Measurements from ENCODE around the gene ARR3.
"Not testable (repeated sequence)": the region's sequence is repeated elsewhere in the genome, so short reads cannot be mapped to it uniquely, and the experiment has no call there.

Gene ARR3

DNA sequence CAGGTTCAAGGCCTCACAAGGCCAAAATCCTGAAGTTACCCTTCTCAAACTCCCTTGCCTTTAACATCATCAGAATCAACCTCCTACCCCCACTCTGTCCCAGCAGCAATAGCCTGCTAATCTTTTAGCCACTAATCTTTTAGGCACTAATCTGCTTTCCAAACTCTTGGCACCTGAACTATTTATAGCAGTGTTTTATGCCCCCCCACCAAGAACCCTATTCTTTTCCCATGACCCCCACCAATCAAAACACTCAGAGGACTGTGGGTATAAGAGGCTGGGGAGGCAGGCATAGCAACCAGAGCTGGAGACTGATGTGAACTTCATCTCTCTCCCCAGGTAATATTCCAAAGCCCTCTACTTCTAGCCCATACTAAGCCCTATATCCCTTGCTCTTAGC, at the start of gene ARR3:
Gene ARR3 (plus strand): TSS at position 301 of the 400 bp plus-strand sequence. CDS start 1,052 bp downstream, outside the sequence.
- no peak for DNase-seq (ENCODE audit: low spot score)

DNA sequence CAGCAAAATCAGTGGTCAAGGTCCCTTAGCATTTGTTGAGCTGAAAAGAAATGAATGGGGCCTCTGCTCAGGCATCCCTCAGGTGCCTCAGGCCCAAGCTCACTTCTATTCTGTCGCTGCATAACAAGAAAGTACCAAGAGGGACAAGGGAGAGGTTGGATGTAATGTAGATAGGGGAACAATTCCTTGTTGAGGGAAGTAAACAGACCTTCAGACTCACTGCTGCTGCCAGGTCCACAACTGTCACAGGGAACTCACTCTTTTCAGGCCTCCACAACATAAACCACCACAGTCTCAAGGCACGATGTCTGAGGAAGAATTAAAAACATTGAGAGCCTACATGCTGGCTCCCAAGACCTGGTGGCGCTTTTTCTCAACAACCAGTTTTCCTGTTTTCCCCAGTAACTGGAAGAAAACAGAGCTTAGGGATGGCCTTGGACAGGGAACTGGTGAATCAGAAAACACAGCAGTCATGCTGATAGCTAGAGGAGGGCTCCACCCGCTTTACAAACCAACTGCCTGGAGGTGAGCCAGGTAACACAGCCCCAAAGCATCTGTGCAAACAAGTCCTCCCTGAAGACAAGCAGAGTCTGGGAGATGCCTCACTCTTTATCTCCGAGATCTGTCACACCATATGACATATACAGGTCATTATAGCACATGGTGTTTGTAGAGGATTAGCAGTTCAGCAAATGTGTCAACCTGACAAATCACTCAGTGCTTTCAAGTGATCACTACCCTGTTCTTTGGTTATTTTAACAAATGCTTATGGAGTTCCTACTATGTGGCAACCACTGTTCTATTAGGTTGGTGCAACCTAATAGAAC, 48.0 kb upstream of the ARR3 start:
- DNase-seq (ENCODE audit: low spot score), result no peak

DNA sequence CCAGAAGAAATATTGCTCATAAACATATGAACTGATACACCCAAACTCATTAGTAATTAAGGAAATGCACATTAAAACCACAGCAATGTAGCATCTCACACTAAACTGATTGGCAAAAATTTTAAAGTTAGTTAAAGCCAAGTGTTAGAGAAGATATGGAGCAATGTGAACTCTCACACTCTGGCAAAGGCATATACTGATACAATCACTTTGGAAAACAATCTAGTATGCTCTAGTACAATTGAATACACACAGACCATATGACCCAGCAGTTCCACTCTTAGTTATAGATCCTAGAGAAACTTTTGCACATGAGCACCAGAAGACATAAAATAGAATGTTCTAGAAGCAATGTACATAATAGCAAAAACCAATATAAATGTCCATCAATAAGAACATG, 42.1 kb upstream of the ARR3 start:
- no peak for DNase-seq (ENCODE audit: low spot score)

DNA sequence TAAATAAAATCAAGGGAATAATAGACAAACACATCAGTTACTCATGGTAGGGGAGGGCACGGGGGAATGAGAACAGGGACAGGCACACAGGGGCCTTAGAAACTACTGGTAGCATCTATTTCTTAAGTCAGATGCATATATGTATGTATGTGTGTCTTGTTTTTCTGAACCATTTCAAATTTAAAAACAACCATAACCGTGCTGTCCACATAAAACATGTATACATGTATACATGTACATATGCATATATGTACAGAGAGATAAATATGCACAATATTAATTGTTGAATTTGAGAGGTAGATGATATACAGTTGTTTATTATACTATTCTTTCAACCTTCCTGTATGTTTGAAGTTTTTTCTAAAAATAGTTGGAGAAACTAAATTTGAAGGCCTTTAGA, 41.4 kb upstream of the ARR3 start:
- no peak for DNase-seq (ENCODE audit: low spot score)

DNA sequence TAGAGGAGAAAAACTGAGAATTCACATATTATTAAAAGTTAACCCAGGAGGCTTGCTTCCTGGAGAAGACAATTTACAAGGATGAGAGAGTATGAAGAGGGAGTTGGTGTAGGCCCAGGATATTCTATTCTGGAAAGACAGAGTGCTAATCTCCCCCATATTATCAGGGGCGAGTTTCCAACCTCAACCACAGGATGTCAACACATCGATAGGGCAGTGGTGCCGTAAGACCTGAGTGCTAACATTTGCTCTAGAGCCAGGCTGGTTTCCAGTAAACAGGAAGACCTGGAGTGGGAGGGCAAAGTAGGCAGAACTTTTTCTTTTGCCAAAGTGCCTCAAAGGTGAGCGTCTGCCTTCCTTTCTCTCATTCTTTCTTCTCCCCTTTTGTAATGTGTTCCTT, 36.5 kb upstream of the ARR3 start:
- DNase-seq (ENCODE audit: low spot score), result no peak

DNA sequence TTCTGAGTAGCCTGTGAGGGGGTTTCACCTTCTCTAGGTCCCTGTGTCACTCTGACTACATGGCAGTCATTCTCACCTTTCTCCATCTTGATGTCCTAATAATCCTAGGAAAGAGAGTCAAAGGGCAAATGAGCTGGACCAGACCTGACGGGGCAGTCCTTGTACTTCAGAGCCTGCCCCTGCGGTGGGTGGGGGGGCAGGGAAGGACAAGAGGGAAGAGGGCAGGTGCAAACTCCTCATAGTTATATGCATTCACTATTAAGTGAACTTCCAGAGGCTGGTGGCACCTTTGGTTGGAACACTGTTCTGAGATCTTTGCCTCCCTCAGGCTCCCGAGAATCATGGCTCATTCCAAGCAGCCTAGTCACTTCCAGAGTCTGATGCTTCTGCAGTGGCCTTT, 33.8 kb upstream of the ARR3 start, which contains the start of gene AWAT1:
Gene AWAT1 (plus strand): TSS at position 301 of the 400 bp plus-strand sequence. CDS start 41 bp downstream, at position 342.
- DNase-seq (ENCODE audit: low spot score), result no peak

DNA sequence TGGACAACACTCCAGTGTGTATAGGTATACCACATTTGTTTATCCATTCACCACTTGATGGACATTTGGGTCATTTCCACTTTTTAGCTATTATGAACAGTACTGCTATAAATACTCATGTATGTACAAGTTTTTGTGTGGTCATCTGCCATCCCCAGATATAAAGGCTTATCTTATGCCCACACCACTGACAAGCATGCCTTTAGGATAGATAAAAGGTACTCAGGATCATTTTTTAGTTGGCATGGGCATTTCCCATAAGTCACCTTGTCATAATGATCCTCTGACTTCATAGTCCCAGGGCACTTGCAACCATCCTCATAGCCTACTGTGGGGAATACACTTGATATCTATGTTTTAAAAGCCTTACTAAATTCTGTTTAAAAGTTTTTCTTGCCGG, 27.4 kb upstream of the ARR3 start:
- DNase-seq (ENCODE audit: low spot score), result no peak

DNA sequence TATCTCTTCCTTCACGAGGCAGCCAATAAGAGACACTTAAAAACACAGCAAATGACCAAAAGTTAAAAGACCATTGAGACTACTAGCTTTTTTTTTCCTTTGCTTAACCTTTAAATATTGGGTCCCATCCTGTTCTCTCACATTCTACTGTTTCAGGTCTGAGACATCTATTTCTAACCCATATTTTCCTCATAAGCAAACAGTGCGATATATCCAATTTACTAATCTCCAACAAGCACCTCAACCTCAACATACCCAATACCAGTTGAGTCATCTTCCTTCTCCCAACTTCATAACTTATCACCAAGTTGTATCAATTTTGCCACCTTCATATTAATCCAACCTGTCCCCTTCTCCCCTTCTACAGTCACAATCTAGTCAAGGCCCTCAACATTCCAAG, 26.6 kb upstream of the ARR3 start:
- no peak for DNase-seq (ENCODE audit: low spot score)

DNA sequence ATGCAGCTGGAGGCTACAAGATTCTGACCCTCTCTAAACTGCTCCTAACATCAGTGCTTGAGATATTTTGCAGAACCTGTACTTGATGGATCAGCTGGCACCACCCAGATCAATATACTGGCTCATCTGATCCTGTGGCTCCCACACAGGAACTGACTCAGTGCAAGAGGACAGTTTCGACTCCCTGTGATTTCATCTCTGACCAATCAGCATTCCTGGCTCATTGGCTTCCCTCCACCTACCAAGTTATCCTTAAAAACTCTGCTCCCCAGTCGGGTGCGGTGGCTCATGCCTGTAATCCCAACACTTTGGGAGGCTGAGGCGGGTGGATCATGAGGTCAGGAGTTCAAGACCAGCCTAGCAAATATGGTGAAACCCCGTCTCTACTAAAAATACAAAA, 24.5 kb upstream of the ARR3 start:
- DNase-seq (ENCODE audit: low spot score), result not testable (repeated sequence)

DNA sequence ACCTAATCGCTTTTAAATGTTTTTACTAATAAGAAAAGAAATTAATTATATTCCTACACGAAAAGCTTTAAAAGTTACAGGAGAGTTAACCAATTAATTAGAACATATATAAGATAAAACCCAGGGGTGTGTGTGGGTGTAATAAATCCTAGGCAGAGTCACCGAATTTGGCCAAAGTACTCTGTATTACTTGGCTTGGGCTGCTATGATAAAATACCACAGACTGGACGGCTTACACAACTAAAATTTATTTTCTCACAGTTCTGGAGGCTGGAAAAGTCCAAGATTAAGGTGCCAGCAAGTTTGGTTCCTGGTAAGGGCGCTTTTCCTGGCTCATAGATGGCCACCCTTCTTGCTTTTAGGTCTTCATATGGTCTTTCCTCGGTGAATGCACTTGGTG, 23.3 kb upstream of the ARR3 start:
- DNase-seq (ENCODE audit: low spot score), result no peak

DNA sequence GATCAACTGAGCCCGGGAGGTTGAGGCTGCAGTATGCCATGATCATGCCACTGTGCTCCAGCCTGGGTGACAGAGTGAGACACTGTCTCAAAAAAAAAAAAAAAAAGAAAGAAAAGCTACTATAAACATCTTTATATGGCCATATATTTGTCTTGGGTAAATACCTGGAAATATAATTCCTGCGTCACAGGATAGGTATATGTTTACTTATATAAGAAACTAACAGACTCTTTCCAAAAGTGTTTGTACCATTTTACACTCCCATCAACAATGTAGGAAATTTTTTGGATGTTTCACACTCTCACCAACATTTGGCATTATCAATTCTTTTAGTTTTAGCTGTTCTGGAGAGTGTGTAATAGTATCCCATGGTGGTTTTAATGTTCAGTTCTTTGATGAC, 20.9 kb upstream of the ARR3 start:
- no peak for DNase-seq (ENCODE audit: low spot score)

DNA sequence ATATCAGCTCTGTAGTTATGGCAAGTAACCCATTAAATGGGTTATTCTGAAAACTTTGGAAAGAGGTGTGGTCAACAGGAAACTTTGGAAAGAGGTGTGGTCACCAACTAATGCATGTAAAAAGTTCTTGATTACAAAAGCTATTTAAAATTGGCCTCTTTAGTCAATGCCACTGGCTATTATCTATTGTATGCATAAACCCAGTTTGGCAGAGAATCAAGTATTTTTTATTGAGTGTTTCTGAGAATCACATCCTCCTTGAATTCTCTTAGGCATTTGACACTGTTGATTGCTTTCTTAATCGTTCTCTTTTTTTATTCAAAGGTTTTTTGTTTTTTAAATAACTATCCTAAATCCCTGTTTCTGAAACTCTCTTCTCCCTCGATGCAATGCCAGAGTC, 15.6 kb upstream of the ARR3 start:
- no peak for DNase-seq (ENCODE audit: low spot score)

DNA sequence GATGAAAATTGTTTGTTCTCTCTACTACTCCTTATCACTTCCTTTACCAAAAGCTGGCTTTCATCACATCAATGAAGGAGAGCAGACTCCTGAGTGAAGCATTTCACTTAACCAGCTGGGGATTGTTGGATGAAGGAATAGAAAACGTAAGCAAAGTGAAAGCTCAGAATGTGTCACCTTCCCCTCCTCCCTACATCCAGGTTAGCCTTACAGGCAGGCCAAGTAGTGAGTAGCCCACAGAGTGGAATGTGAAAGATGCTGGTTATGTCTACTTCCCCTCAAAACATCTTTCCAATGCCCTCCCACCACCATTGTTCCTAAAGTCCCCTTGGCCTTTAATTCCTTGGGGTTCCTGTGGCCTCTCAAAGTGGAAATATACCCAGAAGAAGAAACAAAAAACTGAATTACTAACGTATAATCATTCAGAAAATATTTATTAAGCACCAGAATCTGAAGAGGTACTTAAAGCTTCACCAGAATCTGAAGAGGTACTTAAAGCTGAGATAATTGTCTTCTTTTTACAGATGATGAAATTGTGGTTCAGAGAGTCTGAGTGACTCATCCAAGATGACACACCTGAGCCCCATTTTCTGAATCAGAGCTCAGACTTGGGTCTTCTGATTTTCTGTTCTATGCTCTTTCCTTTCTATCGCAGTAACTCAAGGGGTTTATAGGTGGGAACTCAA, 14.6 kb upstream of the ARR3 start:
- DNase-seq (ENCODE audit: low spot score), result no peak

DNA sequence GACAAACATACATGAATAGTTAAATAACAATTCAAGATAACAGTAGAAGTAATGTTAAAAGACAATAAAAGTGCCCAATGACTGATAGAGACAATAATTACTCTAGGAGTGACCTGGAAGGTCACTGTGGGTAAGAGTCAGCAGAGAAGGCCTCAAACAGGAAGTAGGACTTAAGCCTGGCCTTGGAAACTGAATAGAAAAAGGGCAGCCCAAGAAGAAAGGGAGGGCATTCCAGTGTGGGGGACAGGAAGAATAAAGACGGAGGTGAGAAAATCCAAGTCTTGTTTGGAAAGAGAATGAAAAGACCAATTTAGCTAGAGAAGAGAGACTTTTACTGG, 14.1 kb upstream of the ARR3 start:
- peak; percentile 1 for DNase-seq (ENCODE audit: low spot score)

DNA sequence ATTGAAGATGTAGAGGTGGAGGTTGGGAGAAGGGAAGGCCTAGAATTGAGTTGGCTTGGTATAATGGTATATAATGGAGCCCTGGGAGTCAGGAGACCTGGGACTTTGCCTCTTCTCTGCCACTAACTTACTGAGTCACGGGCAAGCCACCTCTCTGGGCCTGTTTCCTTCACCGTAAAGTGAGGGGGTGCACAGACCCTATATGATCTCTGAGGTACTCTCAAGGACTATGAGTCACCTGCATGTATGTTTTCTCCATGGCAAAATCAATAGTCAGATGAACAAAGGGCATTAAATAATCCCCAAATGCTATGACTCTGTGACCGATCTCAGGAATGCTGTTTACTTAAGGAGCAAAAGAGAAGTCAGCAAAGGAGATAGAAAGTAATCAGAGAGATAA, 13.2 kb upstream of the ARR3 start:
- DNase-seq (ENCODE audit: low spot score), result no peak

DNA sequence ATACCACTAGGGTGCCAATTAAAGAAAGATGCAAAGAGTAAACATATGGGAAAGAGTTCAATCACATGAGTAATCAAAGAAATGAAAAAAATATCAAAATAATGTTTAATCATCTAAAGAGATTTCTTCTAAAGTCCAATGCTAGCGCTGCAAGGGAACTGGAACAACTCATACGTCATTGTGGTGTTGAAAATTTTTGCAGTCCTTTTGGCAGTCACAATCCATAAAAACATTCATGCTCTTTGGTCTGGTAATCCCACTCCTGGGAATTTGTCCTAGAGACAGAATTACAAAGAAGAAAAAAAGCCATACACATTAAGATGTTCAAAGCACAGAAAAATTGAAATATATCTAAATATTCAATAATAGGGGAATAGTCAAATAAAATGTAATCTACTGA, 12.7 kb upstream of the ARR3 start:
- DNase-seq (ENCODE audit: low spot score), result no peak

DNA sequence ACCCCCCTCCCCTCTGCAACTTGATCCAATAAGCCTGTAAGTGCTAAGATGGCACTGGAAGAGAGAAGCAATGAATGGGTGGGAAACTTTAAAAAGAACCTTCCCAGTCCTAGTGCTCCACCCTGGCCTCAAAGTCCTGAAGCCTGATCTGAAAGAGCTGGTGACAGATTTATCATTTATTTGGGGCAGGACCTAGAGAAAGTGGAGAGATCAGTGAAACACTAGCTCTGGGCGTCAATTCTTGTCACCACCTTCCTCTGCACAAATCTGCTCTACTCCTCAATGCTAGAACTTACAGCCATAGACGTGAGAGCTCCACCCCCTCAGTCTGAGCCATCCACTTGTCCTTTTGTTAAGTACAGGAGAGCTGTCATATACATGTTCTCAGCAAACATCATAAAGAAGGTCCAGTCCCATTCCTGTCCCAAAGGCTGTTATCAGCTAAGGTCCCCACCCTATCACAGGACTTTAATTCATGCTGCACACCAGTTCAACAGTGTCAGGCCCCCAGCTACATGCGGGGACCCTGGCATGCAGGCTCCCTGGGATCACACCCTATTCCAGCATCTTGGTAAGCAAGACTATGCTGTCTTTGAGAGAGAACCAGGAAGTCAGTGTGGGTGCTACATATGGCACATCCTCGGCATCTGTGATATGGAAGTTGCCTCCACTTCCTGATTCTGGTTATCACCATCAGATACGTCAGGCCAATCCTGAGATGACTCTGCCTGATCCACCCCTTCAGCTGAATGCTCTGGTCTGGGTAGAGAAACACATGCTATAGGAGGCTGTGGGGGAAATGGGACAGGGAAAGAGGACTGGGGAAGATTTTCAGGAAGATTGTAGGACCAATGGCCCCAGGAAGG, 10.5 kb upstream of the ARR3 start:
- no peak for DNase-seq (ENCODE audit: low spot score)

DNA sequence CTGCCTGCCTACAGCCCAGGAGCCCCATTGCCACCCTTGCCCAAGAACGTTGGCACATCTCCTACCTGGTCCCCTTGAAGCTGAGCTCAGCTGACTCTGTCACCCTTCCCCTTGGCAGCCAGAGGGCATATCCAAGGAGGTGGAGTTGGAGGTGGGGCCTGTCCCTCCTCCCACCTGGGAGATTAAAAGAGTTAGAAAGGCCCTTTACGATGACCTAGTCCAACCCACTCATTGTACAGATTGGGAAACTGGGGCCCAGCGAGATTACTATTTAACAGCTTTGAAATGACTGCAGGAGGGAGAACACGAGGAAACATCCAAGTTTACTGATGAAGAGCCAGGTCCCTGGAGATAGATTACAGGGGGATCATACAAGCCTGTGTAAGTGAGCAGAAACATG, 8.0 kb upstream of the ARR3 start, which contains the start of gene P2RY4:
Gene P2RY4 (minus strand): TSS at position 101 of the 400 bp plus-strand sequence. CDS start 580 bp downstream, outside the sequence.
- DNase-seq (ENCODE audit: low spot score), result no peak

DNA sequence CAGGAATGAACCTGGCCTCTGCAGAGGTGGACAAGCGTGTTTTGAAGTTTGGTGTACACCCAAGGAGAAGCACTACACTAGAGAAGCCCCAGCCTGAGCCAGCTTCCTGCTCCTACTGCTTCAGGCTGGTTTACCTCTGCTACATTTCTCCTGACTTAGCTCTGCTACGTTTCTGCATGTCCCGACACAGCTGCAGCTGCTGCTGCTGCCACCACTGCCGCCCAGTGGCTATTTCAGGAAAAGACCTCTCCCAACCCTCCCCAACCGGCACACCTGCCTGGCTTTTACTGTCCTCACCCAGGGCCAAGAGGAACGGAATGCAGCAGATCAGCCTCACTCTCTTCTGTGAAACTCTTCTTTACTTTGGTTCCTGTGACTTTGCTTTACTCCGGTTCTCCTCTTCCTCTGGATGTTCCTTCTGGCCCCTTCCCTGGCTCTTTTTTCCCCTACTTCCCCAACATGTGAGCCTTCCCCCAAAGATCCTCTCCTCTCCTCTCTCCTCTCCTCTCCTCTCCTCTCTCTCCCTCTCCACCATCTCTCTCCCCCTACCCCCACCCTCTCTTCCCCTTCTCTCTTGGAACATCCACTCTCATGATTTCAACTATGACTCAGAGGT, 5.1 kb upstream of the ARR3 start:
- DNase-seq (ENCODE audit: low spot score), result peak; percentile 26

DNA sequence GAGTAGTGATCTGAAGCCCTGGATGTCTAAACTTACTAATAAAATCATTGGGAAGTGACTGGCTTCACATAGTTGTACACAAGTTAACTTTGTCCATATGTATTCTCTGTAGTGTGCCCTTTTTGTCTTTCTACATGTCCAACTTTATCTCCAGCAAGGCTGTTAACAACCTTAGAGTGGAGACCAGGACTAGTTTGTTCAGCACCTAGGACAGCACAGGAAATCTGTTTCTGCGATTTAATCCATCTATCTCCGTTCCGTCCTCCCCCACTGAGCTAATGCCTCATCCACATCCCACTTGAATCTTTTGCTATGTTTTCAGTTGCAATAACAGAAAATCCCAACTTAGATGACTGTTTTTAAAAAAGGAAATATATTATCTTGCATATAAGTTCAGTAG, 3.4 kb upstream of the ARR3 start:
- no peak for DNase-seq (ENCODE audit: low spot score)

DNA sequence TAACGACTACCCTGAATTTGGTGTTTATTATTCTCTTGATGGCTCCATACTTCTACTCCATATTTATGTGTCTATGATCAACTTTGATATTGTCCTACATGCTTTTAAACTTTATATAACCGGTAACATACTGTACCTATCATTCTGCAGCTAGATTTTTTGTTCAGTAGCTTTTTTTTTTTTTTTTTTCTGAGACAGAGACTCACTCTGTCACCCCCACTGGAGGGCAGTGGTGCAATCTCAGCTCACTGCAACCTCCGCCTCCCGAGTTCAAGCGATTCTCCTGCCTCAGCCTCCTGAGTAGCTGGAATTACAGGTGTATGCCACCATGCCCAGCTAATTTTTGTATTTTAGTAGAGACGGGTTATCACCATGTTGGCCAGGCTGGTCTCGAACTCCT, 5.9 kb downstream of the ARR3 start:
- DNase-seq (ENCODE audit: low spot score), result not testable (repeated sequence)

DNA sequence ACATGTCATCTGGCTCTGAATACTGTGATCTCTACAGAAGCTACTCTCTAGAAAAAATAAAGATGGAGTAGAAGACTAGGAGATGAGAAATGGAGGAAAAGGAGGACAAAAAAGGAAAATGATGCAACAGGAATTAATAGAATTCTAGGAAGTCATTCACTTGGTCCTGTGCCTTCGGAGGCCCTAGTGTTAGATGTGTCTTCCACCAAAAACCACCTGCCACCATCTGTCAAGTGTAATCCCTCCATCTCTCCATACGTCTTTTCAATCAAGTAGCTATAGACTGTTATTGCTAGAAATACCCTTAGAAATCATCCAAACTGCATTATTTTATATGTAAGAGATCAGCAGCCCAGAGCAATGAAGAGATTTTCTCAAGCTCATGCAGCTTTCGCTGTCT, 10.9 kb downstream of the ARR3 start:
- DNase-seq (ENCODE audit: low spot score), result no peak

Data from kidney capillary endothelial cell (primary cell).